NCI-H510A treated with DMSO at 0.1 percent for 48 hours (cell line): Measurements from ENCODE around the gene EPHB3.

Experiments used
- DNase-seq: peaks from one replicate; lab custom pipeline; 2025; lab: John Stamatoyannopoulos, UW

The EPHB3 gene

DNA sequence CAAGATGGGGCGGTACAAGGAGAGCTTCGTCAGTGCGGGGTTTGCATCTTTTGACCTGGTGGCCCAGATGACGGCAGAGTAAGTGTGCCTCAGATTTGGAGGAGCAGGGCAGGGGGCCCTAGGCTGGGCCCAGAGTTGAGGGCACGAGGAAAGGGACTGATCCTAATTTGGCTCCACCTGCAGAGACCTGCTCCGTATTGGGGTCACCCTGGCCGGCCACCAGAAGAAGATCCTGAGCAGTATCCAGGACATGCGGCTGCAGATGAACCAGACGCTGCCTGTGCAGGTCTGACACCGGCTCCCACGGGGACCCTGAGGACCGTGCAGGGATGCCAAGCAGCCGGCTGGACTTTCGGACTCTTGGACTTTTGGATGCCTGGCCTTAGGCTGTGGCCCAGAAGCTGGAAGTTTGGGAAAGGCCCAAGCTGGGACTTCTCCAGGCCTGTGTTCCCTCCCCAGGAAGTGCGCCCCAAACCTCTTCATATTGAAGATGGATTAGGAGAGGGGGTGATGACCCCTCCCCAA, 19.8 kb downstream of the EPHB3 start:
- DNase-seq = no peak

DNA sequence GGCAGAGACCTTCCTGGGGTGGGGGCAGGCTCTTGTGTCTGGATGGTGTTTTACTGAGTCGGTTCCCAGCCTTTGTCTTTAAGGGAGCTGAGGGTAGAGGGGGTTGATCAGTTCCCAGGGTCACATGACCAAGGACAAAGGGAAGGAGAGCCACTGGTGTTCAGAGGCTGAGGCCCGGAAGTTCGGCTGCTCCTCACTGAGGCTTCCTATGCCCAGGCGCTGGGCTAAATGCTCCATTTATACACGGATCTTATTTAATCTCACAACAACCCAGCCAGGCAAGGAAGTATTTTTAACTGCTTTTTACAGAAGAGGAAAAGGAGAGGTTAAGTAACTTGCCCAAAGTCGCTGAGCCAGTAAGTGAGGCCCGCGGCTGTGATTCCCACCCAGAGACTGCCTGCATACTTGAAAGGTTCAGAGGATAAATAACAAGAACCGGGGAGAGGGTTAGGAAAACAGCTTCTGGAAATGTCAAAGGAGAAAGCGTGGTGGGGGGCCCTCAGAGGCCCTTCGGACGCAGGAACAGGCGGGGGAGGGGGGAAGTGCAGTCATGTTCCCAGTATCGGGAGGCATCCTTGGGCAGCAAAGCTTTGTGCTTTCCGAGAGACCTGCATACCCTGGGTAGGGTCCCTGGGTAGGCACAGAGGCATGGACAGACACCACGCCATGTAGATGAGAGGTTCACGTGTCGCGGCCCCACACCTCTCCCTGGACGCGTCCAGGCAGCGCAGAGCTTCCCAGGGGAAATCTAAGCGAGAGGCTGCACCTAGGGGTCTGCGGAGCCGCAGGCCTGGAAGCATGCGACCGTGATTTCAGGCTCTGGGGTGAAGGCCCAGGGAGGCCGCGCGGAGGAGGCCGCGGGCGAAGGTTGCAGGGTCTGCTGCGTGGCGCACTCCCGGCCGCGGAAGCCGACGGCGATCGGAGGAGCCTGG, 21.3 kb downstream of the EPHB3 start:
- no peak for DNase-seq

DNA sequence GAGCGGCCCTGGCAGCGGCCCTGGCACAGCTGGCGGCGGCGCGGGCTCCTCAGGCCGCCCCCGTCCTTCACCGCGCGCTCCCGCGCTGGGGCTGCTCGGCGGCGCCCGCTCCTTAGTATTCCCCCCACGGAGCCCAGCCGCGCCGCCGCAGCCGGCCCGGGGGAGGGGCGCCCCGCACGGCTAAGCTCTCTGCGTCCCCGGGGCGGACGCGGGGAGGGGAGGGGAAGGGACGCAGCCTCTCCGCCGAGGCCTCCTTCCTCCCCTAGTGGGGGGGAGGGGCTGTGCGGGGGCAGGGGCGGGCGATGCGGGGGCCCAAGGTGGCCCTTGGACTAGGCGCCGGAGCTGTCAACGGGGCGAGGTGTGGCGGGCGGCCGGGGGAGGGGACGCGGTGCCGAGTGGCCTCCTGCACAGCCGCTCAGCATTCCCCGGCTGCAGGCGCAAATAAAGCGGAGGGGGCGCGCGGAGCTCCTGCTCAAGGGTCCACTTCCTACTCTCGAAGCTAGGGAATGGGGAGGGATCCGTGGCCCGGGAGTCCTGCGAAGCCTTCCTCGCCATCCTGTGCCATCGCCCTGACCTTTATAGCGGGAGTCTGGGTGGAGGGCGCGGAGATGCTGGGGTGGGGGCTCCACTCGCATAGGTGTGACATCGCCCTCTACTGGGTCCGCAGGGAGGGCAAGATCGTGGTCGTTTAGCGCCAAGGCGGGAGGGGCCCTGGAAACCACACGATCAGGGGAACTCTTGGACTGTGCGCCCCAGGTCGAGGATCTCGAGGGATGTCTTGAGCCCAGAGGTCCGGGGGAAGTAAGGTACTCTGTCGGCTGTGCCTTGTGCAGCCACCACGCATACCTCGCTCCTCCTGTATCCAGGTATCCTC, 22.2 kb downstream of the EPHB3 start:
- peak; percentile 41 for DNase-seq

DNA sequence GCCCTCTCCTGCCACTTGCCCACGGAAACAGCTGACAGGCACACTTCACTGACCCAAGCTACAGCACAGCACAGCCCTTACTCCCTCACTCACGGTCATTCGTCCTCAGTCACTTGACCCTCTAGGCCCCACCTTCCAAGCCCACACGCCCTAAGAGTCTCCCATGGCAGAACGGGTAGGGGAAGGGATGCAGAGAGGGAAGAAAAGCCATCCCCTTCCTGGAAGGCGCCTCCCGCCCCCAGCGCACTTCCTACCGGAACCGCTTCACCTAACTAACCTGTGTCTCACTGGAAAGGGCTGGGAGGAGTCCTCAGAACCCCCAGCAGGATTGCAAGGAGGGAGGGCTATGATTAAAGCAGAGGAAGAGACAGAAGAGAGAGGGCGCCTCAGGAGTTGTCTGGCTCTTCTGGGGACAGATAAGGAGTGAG, 22.9 kb downstream of the EPHB3 start:
- no peak for DNase-seq

DNA sequence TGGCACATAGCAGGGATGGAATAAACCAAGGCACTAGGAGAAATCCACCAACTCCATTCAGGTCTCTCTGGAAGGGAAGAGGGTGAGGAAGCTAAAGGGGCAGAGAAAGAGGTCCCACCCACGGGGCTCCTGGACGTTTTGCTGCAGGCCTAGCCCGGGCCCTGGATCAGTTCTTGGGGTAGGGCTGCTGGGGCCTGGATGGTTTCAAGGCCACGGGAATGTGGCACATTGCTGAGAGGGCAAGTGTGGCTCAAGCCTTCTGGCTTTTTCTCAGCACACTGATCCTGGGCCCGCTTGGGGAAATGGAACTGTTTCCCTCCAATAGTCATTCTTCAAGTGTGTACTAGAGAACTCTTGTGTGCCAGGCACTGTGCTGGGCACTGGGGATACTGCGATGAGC, 24.0 kb downstream of the EPHB3 start:
- DNase-seq = no peak

DNA sequence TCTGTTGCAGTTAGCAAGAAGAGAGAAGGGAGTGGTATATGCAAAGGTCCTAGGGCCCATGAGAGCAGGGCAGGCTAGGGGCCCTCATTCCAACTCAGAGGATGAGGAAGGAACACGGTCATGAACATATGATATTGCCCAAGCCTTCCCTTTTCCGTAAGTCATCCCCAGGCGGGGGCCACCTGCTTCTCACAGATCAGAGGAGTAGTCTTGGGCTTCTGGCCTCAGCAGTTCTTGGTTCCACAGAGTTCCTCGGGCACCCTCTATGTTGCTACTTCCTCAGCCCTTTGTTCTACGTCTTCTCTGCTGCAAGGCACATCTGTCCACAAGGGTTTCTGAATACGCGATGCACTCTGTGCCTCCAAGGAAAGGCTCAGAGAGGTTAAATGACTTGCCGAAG, 25.3 kb downstream of the EPHB3 start:
- no peak for DNase-seq

DNA sequence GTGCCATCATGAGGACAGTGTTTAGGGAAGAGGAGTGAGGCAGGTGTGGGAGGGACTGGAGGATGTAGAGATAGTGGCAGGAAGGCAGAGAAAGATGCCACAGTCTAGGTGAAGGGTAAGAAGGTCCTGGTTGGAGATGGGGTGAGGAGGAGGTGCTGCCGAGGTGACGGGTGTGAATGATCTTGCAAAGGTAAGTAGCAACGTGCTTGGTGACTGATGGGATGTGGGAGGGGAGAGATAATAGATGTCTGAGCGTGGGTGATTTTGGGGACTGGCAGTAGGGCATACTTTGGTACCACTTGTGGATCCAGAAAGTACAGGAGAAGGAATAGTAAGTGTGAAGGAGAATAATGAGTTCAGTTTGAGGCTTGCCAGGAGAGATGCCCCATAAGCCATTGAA, 27.2 kb downstream of the EPHB3 start:
- DNase-seq = no peak

DNA sequence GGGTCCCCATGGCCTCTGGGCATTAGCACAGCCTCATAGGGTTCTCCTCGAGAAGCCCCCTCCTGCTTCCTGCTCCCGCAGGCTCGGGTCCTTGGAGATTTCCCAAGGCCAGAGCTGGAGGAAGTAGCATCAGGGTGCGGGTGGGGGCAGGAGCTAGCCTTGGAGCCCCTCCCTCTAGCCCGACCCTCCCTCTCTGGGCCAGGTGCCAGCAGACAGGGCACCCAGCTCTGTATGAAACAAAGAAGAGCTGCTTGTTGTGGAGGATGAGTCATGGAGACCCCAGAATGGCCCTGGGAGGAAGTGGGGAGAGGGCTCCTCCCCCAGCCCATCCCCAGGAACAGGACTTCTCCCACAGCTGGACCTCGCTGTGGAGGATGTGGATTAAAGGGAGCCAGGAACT, 29.2 kb downstream of the EPHB3 start:
- no peak for DNase-seq

DNA sequence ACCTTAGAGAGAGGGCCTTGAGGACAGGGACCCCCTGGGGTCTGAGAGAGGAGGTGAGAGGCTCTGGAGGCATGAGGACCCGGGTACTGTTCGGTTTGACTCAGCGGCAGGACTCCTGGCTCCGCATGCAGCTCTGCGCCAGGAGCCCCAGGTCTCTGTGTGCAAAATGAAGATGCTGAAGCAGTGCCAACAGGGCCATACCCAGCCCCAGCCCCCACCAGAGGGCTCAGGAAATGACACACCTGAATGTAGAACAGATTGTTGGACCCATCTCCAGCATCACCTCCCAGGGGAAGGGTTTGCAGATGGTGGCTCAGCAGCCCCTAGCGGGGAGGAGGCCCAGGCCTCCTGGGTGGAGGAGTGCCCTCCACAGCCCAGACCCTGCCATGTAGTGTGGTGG, 30.2 kb downstream of the EPHB3 start:
- DNase-seq = no peak

DNA sequence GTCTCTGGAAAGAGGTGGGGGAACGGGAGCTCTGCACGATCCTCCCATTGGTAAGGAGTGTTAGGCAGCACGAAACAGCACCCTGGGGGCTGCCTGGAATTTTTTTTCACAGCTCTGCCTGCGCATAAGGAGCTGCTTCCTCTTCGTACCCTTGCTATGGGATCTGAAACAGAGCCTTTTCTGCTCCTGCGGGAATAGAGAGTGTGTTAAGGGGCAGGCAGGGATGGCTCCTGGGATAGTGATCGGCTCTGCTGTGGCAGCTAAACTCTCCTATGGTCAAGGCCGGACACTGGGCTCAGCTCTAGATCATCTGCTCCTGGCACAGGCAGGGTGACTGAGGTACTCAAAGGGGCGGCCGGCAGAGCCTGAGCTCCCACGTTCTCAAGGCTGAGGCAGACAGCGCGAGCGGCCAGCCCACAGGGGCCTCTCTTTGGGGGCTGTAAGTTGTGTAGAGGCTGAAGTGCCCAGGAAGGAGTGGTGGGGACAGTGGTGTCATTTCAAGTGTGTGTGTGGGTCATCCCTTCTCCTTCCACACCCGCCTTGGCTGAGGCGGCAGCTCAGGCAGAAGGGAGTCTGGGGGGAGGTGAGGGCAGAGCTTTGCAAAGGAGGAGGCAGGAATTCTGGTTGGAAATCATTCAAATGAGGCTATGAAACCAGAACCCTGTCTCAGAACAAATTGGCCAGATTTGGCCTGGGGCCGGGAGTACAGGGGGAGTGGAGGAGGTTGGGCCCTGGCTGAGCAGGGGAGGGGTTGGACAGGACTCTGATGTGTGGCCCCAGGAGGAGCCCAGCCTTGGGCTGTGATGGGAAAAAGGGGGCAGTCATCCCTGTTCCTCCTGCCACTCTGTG, 31.0 kb downstream of the EPHB3 start:
- no peak for DNase-seq

DNA sequence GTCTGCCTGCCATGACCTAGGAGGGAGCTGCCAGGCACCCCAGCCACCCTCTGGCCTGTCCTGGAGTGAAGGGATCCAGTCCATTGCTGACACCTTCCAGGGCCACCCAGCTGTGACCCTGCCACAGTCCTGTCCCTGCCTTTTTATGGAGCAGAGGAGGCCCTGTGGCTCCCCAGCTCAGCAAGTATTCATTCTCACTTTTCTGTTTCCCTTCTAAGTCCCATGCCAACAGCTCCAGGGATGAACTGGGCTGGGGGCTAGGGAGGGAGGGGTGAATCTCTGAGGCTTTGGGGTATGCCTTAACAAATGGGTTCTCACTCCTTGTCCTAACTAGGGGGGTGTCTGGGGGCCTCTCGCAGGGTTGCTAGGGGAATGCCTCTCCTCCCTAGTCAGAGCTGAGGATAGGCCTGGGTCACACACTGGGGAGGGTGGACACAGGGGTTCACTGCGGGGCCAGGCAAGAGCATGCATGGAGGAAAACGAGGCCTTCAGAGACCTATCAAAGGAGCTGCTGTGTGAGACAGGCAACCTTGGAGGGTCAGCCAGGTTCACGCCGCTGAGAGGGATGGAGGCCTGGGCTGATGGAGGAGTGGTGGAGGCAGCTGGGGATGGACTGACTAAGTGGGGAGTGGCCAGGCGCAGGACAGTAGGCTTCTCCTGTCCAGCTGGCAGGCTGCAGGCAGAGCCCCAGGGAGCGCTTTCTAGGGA, 31.8 kb downstream of the EPHB3 start:
- no peak for DNase-seq

DNA sequence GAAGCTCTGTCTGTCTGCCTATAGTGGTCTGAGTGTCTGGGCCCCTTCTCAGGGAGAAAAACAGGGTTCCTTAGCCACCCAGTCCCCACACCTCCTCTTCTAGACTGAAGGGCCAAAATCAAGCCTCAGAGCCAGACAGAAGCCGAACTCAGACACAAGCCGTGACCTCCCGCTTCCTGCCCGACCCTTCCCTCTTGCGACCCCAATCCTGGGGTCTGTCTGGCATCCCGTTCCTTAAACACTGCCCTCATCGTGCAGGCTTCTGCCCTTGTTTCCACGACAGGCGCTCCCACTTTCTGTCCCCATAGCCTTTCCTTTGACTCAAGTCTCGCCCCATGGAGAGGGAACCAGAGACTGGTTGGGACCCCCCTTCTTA, 32.3 kb downstream of the EPHB3 start:
- DNase-seq = no peak

DNA sequence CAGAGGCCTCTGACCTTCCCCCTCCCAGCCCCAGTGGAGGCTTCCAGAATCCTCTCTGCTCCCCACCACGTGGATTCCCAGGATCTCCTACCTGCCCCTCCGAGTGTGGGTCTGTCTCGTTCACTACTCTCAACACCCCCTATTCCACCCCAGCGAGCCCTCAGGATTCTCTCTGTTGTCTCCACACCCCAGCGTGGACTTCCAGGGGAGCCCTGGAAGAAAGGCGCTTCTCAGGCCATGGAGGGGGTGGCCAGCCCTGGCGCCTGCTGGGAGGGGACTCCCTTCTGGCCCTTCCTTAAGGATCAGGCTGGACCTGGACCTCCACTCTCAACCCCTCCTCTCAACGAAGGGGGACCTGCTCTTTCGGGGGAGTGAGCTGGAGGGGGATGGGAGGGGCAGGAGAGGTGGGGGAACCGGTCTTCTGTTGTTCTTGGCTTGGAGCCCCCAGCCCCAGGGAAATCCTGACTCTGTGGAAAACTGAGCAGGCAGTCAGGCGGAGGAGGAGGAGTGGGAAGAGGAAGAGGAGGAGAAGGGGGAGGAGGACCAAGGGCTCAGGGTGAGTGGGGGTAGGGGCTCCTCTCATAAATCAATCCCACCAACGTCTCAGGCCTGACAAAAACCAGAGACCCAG, 32.9 kb downstream of the EPHB3 start:
- no peak for DNase-seq

DNA sequence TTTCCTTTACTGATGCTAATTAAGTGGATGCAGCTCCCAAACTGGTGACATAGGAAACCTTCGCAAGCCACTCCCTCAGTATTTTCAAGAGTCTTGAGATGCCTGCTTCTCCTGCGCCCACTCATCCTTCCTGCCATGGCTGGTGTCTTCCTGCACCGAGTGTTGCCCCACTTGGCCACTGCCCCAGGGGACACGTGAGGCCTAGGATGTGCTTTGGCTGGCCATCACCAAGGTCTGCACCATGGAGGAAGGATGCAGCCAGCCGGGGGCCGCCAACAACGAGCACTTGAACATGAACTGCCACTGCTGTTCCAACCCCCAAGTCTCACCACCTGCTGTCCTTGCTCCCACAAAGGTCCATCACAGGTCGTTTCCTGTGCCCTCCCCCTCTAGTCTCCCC, 34.1 kb downstream of the EPHB3 start:
- no peak for DNase-seq

DNA sequence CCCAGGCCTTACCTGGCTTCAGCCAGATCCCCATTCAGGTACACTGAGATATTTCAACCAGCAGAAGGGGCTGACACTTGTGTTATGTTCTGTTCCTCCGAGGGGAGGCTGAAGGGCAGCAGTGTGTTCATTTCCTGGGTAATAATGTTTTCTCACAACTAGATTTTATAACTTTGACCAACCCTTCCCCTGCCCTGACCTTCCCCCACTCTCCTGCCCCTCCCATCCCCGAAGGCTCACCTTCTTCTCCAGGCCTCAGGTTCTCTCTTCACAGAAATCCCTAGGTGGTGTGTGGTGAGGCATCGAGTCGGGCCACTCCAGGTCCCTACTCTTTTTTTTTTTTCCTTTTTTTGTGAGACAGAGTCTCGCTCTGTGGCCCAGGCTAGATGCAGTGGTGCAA, 34.6 kb downstream of the EPHB3 start:
- DNase-seq = no peak

DNA sequence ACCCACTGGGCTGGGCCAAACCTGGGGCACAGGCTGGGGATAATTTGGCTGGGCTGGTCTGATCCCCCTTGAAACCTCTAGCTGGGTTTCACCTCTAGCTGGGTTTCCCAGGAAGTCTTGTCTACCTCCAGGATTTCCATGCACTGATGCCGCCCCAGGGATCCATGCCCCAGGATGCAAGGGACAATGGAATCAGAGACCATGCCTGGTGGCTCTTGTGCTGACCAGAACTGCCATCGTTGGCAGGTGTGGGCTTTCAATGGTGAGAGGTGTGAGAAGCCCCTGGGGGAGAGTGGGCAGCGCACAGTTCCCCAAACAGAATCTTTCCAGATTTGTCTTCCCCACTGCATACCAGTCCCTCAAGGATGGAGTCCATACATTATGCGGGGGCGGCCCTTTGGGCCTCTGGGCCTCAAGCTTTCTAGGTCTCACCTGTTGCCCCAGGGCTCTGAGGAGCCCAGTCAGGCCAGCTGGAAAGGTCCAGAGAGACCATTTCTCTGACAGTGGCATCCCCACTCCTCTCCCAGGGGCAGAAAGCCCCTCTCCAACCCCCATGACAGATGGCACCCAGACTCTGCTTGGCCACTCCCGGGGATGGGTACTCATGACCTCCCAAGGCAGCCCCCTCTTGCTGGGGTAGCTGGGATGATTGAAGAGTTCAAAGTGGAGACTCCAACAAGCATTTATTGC, 35.4 kb downstream of the EPHB3 start:
- DNase-seq = no peak

DNA sequence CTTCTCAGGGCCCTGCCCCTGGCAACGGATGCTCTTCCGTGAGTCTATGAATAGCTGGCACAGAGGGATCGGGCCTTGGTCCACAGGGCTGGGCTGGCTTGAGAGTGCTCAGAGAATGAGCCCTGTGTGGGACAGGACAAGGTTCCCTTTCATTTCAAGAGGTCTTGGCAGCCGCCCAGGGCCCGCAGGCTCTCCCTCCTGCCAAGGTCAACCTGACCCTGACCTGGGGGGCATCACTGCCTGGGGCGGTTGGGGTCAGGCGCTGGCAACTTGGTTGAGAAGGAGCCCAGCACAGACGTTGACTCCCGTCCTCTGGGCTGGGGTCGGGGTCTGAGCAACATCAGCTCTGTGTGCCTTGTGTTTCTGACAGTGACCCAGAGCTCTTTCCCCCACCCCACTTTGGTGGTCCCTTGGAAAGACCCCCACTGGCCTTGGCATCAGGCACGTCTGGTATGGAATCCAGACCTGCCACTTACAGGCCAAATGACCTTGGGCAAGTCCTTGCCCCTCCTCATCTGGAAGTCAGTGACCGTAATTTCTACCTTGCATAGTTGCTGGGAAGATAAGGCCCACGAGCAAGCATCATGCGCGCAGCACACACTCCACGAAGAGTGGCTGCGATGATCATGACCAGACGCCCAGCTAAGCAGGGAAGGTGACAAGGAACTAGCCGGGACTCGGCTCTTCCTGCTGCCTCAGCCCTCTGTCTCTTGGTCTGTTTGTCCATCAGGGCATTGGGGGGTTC, 36.4 kb downstream of the EPHB3 start:
- DNase-seq = no peak

DNA sequence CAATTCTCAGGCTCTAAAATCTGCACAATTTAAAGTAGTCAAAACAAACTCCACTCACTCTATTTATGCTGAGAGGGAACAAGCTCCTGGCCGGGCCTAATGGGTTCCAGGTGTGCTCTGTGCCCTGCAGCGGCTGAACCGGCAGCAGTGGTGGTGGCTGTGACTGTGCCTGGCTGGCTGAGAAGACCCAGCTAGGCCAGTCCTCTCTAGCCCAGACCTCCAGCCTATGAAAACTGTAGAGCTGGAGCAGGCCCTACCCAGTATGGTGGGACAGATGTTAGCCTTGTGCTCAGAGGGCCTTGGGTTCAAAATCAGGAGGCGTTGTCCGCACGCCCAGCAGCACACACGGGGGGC, 37.0 kb downstream of the EPHB3 start:
- no peak for DNase-seq

DNA sequence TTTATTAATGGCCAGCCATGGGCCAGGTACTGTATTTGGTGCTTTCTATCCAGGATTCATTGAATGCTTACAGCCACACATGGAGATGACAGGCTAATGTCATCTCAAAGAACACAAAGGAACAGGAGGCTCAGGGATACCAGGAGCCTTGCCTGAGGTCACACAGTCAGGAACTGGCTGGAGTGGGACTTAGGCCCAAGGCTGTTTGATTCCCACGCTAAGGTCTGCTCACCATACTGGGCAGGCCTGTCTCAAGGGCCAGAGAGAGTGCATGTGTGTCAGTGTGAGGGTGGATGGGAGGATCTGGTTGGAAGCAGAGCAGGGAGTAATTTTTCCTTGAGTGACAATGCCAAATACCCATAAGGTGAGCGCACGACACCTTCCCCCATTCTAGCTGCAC, 37.6 kb downstream of the EPHB3 start:
- no peak for DNase-seq
